ENCODE results near the gene APLNR. TPM values are rescaled to one million over a fixed set of nuclear protein-coding genes. Genes with fewer than 3 reads are reported as not detected.

Gene APLNR
- total RNA-seq, 1 experiment from 2014 or later: not detected

Other genes starting within 250 kb of the APLNR start
- not detected for gene OR5AK2, start 248.3 kb downstream of the APLNR start, total RNA-seq (2021; ENCODE audit: unreplicated experiment)
- gene LRRC55, start 55.3 kb downstream of the APLNR start, total RNA-seq (2021; ENCODE audit: unreplicated experiment): not detected
- gene TNKS1BP1, start 87.7 kb upstream of the APLNR start, total RNA-seq (2021; ENCODE audit: unreplicated experiment): 77.6 TPM
- 260 TPM for gene SSRP1, start 98.6 kb upstream of the APLNR start, total RNA-seq (2021; ENCODE audit: unreplicated experiment)
- gene P2RX3, start 101.1 kb upstream of the APLNR start, total RNA-seq (2021; ENCODE audit: unreplicated experiment): not detected
- not detected for gene PRG3, start 143.9 kb upstream of the APLNR start, total RNA-seq (2021; ENCODE audit: unreplicated experiment)
- gene PRG2, start 153.4 kb upstream of the APLNR start, total RNA-seq (2021; ENCODE audit: unreplicated experiment): 0.81 TPM
- 36.9 TPM for gene SLC43A3, start 189.9 kb upstream of the APLNR start, total RNA-seq (2021; ENCODE audit: unreplicated experiment)
- 24.0 TPM for gene RTN4RL2, start 223.3 kb upstream of the APLNR start, total RNA-seq (2021; ENCODE audit: unreplicated experiment)

Data from HCT116 (cell line).